ENCODE measurements around the gene HOOK2.

DNA sequence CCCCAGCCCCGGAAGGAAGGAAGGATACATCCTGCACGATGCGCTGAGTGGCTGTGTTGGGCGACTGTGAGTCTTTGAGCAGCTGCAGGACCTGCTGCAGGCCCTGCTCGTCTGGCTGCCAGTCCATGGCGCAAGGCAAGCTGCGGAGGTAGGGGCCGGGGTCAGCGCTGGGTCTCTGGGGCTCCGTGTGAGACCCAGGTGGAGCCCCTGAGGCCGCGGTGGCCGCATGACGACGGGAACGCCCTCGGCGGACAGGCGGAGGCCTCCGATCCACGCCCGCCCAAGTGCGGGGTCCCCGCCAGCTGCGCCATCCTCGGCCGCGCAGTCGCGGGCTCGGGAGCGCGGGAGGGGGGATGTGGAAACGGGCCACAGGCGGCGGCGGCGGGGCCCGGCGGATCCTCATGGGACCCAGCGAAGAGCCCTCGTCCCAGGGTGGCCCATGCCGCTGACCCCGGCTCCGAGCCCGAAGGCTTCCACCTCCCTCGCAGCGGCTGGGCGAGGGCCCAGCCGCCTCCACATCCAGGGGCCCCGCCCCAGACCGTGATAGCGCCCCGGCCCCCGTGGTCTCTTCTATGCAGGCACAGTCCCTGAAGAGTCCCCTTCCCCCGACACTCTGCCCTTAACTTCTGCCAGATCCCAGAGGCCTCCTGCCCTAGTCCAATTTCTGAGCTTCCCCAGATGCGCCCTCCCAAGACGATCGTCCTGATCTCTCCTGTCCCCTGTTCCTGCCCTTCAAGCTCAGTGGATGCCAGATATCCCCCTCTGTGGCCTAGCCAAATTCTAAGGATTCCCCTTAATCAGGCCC, 54.3 kb downstream of the HOOK2 start:
- TF ChIP-seq, protein P1, sequence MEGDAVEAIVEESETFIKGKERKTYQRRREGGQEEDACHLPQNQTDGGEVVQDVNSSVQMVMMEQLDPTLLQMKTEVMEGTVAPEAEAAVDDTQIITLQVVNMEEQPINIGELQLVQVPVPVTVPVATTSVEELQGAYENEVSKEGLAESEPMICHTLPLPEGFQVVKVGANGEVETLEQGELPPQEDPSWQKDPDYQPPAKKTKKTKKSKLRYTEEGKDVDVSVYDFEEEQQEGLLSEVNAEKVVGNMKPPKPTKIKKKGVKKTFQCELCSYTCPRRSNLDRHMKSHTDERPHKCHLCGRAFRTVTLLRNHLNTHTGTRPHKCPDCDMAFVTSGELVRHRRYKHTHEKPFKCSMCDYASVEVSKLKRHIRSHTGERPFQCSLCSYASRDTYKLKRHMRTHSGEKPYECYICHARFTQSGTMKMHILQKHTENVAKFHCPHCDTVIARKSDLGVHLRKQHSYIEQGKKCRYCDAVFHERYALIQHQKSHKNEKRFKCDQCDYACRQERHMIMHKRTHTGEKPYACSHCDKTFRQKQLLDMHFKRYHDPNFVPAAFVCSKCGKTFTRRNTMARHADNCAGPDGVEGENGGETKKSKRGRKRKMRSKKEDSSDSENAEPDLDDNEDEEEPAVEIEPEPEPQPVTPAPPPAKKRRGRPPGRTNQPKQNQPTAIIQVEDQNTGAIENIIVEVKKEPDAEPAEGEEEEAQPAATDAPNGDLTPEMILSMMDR (IDR thresholded peaks at IDR 0.05), result no peak
- TF ChIP-seq SIN3A (IDR thresholded peaks at IDR 0.05; ENCODE audit: borderline replicate concordance, insufficient read depth, low read depth, low read length), result no peak

Data from Panc1 (cell line).